Glutamatergic neuron (in vitro differentiated cells): ENCODE data around the gene EPHA6. TPM values are rescaled to one million over a fixed set of nuclear protein-coding genes. Genes with fewer than 3 reads are reported as not detected.

Experiments used
- DNase-seq: peaks from one replicate; pipeline ENCODE4 v3.0.0; 2022
- H3K27ac Mint-ChIP-seq: one replicate; pipeline ENCODE4 v1.8.0; 2020; ENCODE audit warnings: mild to moderate bottlenecking, mixed read lengths, inconsistent platforms; ENCODE audit not compliant: unreplicated experiment
- H3K27me3 Mint-ChIP-seq: one replicate; pipeline ENCODE4 v1.8.0; 2020; ENCODE audit warnings: mild to moderate bottlenecking, moderate library complexity, mixed read lengths, inconsistent platforms; ENCODE audit not compliant: unreplicated experiment
- H3K36me3 Mint-ChIP-seq: one replicate; pipeline ENCODE4 v1.8.0; 2020; ENCODE audit warnings: mild to moderate bottlenecking, mixed read lengths, inconsistent platforms; ENCODE audit not compliant: unreplicated experiment
- H3K4me1 Mint-ChIP-seq: one replicate; pipeline ENCODE4 v1.8.0; 2020; ENCODE audit warnings: mild to moderate bottlenecking, low read depth, mixed read lengths, inconsistent platforms; ENCODE audit not compliant: unreplicated experiment
- H3K4me3 Mint-ChIP-seq: one replicate; pipeline ENCODE4 v1.8.0; 2020; ENCODE audit warnings: mild to moderate bottlenecking, mixed read lengths, inconsistent platforms; ENCODE audit not compliant: unreplicated experiment
- H3K9me3 Mint-ChIP-seq: one replicate; pipeline ENCODE4 v1.8.0; 2020; ENCODE audit warnings: mild to moderate bottlenecking, moderate library complexity, mixed read lengths, inconsistent platforms; ENCODE audit not compliant: unreplicated experiment
- total RNA-seq: library from RNA; stranded (reverse); fragmentation: NEBNext Ultra II Directional; extraction: Animal tissue kit (Norgen Biotek cat#: 25700); gene quantifications from one replicate; pipeline ENCODE4 v1.2.1, GENCODE V29; 2021; ENCODE audit not compliant: unreplicated experiment
- TF ChIP-seq, protein P1 (sequence below): fragments of 200-600 bp; sonication (generic); IDR thresholded peaks from one replicate; pipeline ENCODE4 v1.5.0; 2021; ENCODE audit not compliant: partially characterized antibody, unreplicated experiment

EPHA6 gene
- total RNA-seq, 1 donor from 2014 or later: 9.0 TPM

DNA sequence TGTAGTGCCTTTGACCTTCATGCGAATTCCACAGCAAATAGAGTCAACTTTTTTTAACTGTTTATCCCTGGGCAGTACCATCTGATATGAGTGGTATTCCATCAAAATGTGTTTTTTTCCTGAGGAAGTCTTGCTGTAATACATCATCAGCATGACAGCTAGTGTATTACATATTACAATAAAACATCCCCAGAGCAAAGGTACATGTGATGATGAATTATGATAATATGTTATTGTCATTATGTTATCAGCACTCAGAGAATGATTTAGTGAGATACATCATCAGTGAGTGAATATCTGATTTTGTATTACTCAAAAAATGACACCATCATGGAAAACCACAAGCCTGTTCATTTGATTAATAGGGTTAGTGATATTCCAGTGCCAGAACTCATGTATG is 880.5 kb downstream of the EPHA6 start:
- TF ChIP-seq, protein P1, sequence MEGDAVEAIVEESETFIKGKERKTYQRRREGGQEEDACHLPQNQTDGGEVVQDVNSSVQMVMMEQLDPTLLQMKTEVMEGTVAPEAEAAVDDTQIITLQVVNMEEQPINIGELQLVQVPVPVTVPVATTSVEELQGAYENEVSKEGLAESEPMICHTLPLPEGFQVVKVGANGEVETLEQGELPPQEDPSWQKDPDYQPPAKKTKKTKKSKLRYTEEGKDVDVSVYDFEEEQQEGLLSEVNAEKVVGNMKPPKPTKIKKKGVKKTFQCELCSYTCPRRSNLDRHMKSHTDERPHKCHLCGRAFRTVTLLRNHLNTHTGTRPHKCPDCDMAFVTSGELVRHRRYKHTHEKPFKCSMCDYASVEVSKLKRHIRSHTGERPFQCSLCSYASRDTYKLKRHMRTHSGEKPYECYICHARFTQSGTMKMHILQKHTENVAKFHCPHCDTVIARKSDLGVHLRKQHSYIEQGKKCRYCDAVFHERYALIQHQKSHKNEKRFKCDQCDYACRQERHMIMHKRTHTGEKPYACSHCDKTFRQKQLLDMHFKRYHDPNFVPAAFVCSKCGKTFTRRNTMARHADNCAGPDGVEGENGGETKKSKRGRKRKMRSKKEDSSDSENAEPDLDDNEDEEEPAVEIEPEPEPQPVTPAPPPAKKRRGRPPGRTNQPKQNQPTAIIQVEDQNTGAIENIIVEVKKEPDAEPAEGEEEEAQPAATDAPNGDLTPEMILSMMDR: no peak
- no peak overlapping the region for H3K27ac Mint-ChIP-seq
- H3K4me3 Mint-ChIP-seq: no peak overlapping the region
- DNase-seq: no peak
- H3K27me3 Mint-ChIP-seq: no peaks in the 10 kb centered on the region
- no peaks in the 10 kb centered on the region for H3K4me1 Mint-ChIP-seq
- no peaks in the 10 kb centered on the region for H3K36me3 Mint-ChIP-seq
- H3K9me3 Mint-ChIP-seq: no peaks in the 10 kb centered on the region

DNA sequence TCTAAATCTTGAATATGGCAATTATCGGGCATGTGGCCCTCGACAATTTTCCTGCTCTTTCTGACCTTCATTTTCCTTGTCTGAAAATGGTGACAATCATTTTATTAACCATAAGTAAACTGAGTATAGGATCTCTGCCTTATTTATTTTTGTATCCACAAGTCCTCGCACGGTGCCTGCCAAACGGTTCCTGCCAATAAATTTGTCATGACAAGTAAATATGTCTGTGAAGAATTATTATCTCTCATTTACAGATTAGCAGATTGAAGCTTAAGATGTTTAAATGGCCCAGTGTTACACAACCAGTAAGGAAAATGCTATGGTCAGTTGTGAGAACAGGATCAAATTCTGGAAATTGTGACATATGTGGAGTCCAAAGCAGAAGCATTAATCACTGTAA is 884.3 kb downstream of the EPHA6 start:
- H3K9me3 Mint-ChIP-seq: no peaks in the 10 kb centered on the region
- no peak for DNase-seq
- H3K4me3 Mint-ChIP-seq: no peak overlapping the region
- no peaks in the 10 kb centered on the region for H3K4me1 Mint-ChIP-seq
- no peaks in the 10 kb centered on the region for H3K36me3 Mint-ChIP-seq
- no peaks in the 10 kb centered on the region for H3K27me3 Mint-ChIP-seq
- no peak overlapping the region for H3K27ac Mint-ChIP-seq
- TF ChIP-seq, protein P1: no peak

DNA sequence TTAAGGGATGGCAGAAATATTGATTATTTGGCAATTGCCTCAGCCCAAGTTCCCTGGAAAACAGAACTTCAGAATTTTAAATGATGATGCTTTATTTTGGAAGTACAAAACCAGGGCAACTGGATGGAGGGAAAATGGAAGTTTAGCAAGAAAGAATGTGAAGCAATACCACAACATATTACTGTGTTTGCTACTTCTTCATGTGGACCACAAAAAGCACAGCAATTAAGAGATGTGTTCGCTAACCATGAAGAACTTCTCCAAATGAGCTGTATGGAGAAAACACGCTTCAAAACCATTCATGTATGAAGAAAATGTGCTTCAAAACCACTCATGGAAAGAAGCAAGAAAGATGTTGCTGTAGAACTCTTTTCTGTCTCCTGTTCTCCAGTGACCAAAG is 885.5 kb downstream of the EPHA6 start:
- TF ChIP-seq, protein P1: no peak
- no peaks in the 10 kb centered on the region for H3K27me3 Mint-ChIP-seq
- H3K36me3 Mint-ChIP-seq: no peaks in the 10 kb centered on the region
- H3K9me3 Mint-ChIP-seq: no peaks in the 10 kb centered on the region
- H3K4me3 Mint-ChIP-seq: no peak overlapping the region
- no peak overlapping the region for H3K27ac Mint-ChIP-seq
- DNase-seq: no peak
- H3K4me1 Mint-ChIP-seq: no peaks in the 10 kb centered on the region

DNA sequence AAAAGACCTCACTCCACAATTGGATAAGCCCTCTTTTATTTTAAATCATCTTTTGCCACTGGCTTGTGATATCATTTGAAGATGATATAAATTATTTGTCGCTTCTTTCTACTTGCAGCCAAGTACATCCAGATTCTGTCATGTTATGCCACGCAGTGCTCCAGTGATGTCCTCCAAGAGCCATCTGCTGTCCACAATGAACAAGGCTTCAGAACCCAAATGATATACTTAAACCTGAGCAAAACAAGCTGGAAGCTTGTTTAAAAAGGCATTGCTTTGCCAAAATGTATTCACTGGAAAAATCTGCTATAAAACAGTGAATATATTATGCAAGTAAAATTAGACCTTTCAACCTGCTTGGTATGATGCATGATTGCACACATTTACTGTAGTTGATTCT is 891.4 kb downstream of the EPHA6 start:
- Mint-ChIP-seq H3K4me3 (no peak overlapping the region), H3K9me3 (peaks cover 3% of the 10 kb centered on the region), H3K36me3 (peaks cover 6% of the 10 kb centered on the region), H3K27ac (no peak overlapping the region), H3K4me1 (no peaks in the 10 kb centered on the region), H3K27me3 (peaks cover 1% of the 10 kb centered on the region)
- no peak for DNase-seq
- TF ChIP-seq, protein P1: no peak

DNA sequence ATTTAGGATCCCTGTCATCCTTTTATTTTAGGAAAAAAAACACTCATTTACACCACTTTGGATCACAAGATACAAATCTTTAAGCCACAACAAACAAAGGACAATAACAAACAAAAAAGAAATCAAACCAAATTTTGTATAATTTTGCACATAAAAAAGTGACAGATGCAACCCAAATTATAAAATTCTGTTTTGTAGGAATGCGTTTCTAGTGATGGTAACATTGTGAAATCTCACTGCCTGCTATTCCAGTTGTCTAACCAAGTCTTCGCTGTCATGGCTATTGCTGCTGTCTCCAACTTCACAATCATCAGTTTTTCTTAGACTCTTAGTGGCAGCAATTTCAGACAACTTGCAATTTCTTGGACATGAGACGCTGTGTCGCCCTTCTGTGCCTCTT is 891.8 kb downstream of the EPHA6 start:
- H3K4me3 Mint-ChIP-seq: no peak overlapping the region
- TF ChIP-seq, protein P1: no peak
- H3K36me3 Mint-ChIP-seq: peaks cover 6% of the 10 kb centered on the region
- DNase-seq: no peak
- H3K4me1 Mint-ChIP-seq: no peaks in the 10 kb centered on the region
- no peak overlapping the region for H3K27ac Mint-ChIP-seq
- peaks cover 3% of the 10 kb centered on the region for H3K9me3 Mint-ChIP-seq
- H3K27me3 Mint-ChIP-seq: peaks cover 1% of the 10 kb centered on the region
